B cell (primary cell): ENCODE measurements around the gene EPN2. TPM values are rescaled to one million over a fixed set of nuclear protein-coding genes. Genes with fewer than 3 reads are reported as not detected.

Source experiments
- ATAC-seq: fragments of 200-7000 bp; cut with Tn5 transposase; one replicate; pipeline ENCODE4 v1.10.0; 2021; ENCODE audit warnings: low read depth, mild to moderate bottlenecking, moderate number of reproducible peaks, moderate library complexity
- CTCF ChIA-PET: fragments of 350-600 bp; sonication (Branson Sonifier 250); formaldehyde crosslinking; loops from one replicate; lab custom pipeline; 2021; ENCODE audit warnings: antibody characterized with exemption, inconsistent platforms; lab: Charles Lee
- POLR2A ChIA-PET: fragments of 350-600 bp; sonication (Branson Sonifier 250); formaldehyde crosslinking; loops from one replicate; lab custom pipeline; 2021; ENCODE audit warnings: antibody characterized with exemption; lab: Charles Lee
- DNase-seq: peaks from one replicate; pipeline ENCODE4 v3.0.0; 2013
- H2AFZ ChIP-seq: 2 replicates; pipeline ENCODE4 v1.6.1; 2012; ENCODE audit warnings: mild to moderate bottlenecking, low read depth, low read length; ENCODE audit not compliant: insufficient read depth, poor library complexity, severe bottlenecking
- H3K27ac ChIP-seq, 2 donors: 1 replicate in 1 of 2; 2 replicates in 1 of 2; pipeline ENCODE4 v1.5.1; 2012 to 2013; ENCODE audit warnings: low read length in 2 of 2, mild to moderate bottlenecking in 2 of 2, moderate library complexity in 1 of 2
- H3K27me3 ChIP-seq, 4 experiments: fragments of 200-600 bp in 1 of 4; sonication (generic) in 1 of 4; replicated peaks in 1 of 4; 1 replicate in 2 of 4; 2 replicates in 2 of 4; pipeline versions ENCODE4 v1.6.1 to v1.7.0; 2013 to 2016; ENCODE audit warnings: low read length in 3 of 4, mild to moderate bottlenecking in 2 of 4, mixed read lengths in 1 of 4, moderate library complexity in 1 of 4; ENCODE audit not compliant: insufficient read depth in 4 of 4, control insufficient read depth in 3 of 4; ENCODE audit errors: control extremely low read depth in 1 of 4
- H3K36me3 ChIP-seq, 2 experiments: replicated peaks in 1 of 2; 1 replicate in 1 of 2; 2 replicates in 1 of 2; pipeline versions ENCODE4 v1.6.1 to v1.7.1; 2013; ENCODE audit warnings: low read length in 1 of 2; ENCODE audit not compliant: insufficient read depth in 2 of 2, control insufficient read depth in 1 of 2; ENCODE audit errors: control extremely low read depth in 1 of 2, extremely low read depth in 1 of 2
- H3K4me1 ChIP-seq, 2 donors: fragments of 200-600 bp in 1 of 2; sonication (generic) in 1 of 2; 1 replicate in 1 of 2; 2 replicates in 1 of 2; pipeline versions ENCODE4 v1.5.1 to v1.6.1; 2013 to 2017; ENCODE audit warnings: low read length in 2 of 2; ENCODE audit not compliant: control insufficient read depth in 2 of 2, insufficient read depth in 2 of 2
- H3K4me2 ChIP-seq: replicated peaks from 2 replicates; pipeline ENCODE3; 2012; ENCODE audit warnings: mild to moderate bottlenecking, low read depth, low read length; ENCODE audit not compliant: poor library complexity, severe bottlenecking
- H3K4me3 ChIP-seq, 5 experiments: fragments of 200-600 bp in 1 of 5; sonication (generic) in 1 of 5; 1 replicate in 3 of 5; 2 replicates in 2 of 5; pipeline versions ENCODE4 v1.5.1 to v1.7.0; 2011 to 2016; ENCODE audit warnings: low read length in 4 of 5, mild to moderate bottlenecking in 4 of 5, low read depth in 2 of 5, control low read depth in 1 of 5, moderate library complexity in 1 of 5; ENCODE audit not compliant: insufficient read depth in 1 of 5; ENCODE audit errors: control extremely low read depth in 1 of 5, extremely low read depth in 1 of 5
- H3K79me2 ChIP-seq: fragments of 200-600 bp; sonication (generic); one replicate; pipeline ENCODE4 v1.6.0; 2016; ENCODE audit warnings: low read length; ENCODE audit not compliant: control insufficient read depth, insufficient read depth
- H3K9ac ChIP-seq: fragments of 200-600 bp; sonication (generic); 2 replicates; pipeline ENCODE4 v1.6.1; 2017; ENCODE audit warnings: mild to moderate bottlenecking, low read length, moderate library complexity
- H3K9me3 ChIP-seq, 3 donors: one replicate each; pipeline versions ENCODE4 v1.6.1 to v1.7.1; 2013; ENCODE audit warnings: low read length in 2 of 3; ENCODE audit not compliant: control insufficient read depth in 2 of 3, insufficient read depth in 1 of 3; ENCODE audit errors: control extremely low read depth in 1 of 3
- H4K20me1 ChIP-seq: 2 replicates; pipeline ENCODE4 v1.6.0; 2012; ENCODE audit warnings: mild to moderate bottlenecking, low read length; ENCODE audit not compliant: insufficient read depth, control insufficient read depth, poor library complexity, severe bottlenecking
- H3K27ac Mint-ChIP-seq: one replicate; pipeline ENCODE4 v1.8.0; 2021; ENCODE audit warnings: mixed read lengths
- H3K27me3 Mint-ChIP-seq: one replicate; pipeline ENCODE4 v1.8.0; 2021; ENCODE audit warnings: mixed read lengths
- H3K4me1 Mint-ChIP-seq: one replicate; pipeline ENCODE4 v1.8.0; 2021; ENCODE audit warnings: mixed read lengths
- H3K4me3 Mint-ChIP-seq: one replicate; pipeline ENCODE4 v1.8.0; 2021; ENCODE audit warnings: mixed read lengths
- H3K9me3 Mint-ChIP-seq: one replicate; pipeline ENCODE4 v1.8.0; 2022; ENCODE audit warnings: mixed read lengths; ENCODE audit not compliant: insufficient read depth
- CTCF ChIP-seq: fragments of 200-600 bp; IDR thresholded peaks from one replicate; pipeline ENCODE4 v1.8.0; 2022; ENCODE audit warnings: antibody characterized with exemption, mild to moderate bottlenecking
- EZH2 ChIP-seq: IDR thresholded peaks from 2 replicates; pipeline ENCODE4 v1.6.1; 2012; ENCODE audit warnings: borderline replicate concordance, low read depth, mild to moderate bottlenecking, moderate library complexity, low read length; ENCODE audit not compliant: insufficient read depth, poor library complexity, severe bottlenecking
- WGBS: methylation state at CpG from one replicate; pipeline ENCODE4 v1.1.5; 2013; ENCODE audit warnings: missing lambda C conversion rate; ENCODE audit not compliant: insufficient coverage; 5-methylcytosine and 5-hydroxymethylcytosine counted together
- intact Hi-C: fragments of 100-400 bp; cut with micrococcal nuclease; formaldehyde crosslinking; loops from one replicate; pipeline ENCODE4 v1.10.0; 2022
- polyA plus RNA-seq: library from polyadenylated mRNA; depleted of rRNA; stranded (reverse); fragments of >200 nt; gene quantifications from 2 replicates; pipeline ENCODE4 v1.2.3, GENCODE V29; 2012
- total RNA-seq, 2 donors: library from RNA; stranded (reverse); fragments of 120-200 nt in 1 of 2; gene quantifications; 1 replicate in 1 of 2; 2 replicates in 1 of 2; pipeline versions ENCODE4 v1.2.3 to v1.2.4, GENCODE V29; 2013 to 2022

Gene EPN2
- total and polyA plus RNA-seq, 2 donors (not counting 1 experiment from before 2014, with no cell fraction given) = 15.7 to 35.6 TPM

GRCh38 chr17:19321481-19322128, 84.4 kb downstream of the EPN2 start:
- no peaks in the 10 kb centered on the region for H4K20me1 ChIP-seq
- H3K9me3 ChIP-seq = peaks cover 4 to 10% (median 5%) of the 10 kb centered on the region in 3 donors
- no peak overlapping the region for H3K9ac ChIP-seq
- Mint-ChIP-seq H3K4me1 (peaks cover 7% of the 10 kb centered on the region), H3K9me3 (peaks cover 3% of the 10 kb centered on the region), H3K27ac (no peak overlapping the region), H3K4me3 (no peak overlapping the region), H3K27me3 (peaks cover 10% of the 10 kb centered on the region)
- intact Hi-C loops = no loop called here
- ChIA-PET CTCF (interaction anchor here (0.8 to 3.8 kb wide), 5 partner anchors 11 to 126 kb away, joined by 3 to 16 read pairs (median 3); no protein-coding TSS in a partner anchor), POLR2A (no interaction called here)
- DNase-seq (no peak), ATAC-seq (no peak)
- H3K4me1 ChIP-seq = peaks cover 0 to 4% of the 10 kb centered on the region in 2 donors
- H3K36me3 ChIP-seq = peaks cover 0 to 3% of the 10 kb centered on the region in 2 experiments
- H2AFZ ChIP-seq = no peak overlapping the region
- 90% methylated on average over 9 of the region's 9 CpGs for WGBS
- H3K27ac ChIP-seq = no peak overlapping the region
- H3K4me3 ChIP-seq = no peak overlapping the region
- TF ChIP-seq EZH2 = no peak
- no peak for TF ChIP-seq CTCF
- H3K27me3 ChIP-seq = peaks cover 0 to 14% (median 0%) of the 10 kb centered on the region in 4 experiments
- H3K4me2 ChIP-seq = no peak overlapping the region
- H3K79me2 ChIP-seq = no peaks in the 10 kb centered on the region

- peaks cover 0 to 14% (median 0%) of the 10 kb centered on the region in 4 experiments for H3K27me3 ChIP-seq
- no peak overlapping the region for H3K9ac ChIP-seq
- POLR2A ChIA-PET = no interaction called here
- peaks cover 3% of the 10 kb centered on the region for H3K9me3 Mint-ChIP-seq
- H3K4me3 ChIP-seq = no peak overlapping the region
- H3K4me1 ChIP-seq = peaks cover 0 to 3% of the 10 kb centered on the region in 2 donors
- intact Hi-C loops = no loop called here
- H3K79me2 ChIP-seq = no peaks in the 10 kb centered on the region
- peaks cover 0 to 3% of the 10 kb centered on the region in 2 experiments for H3K36me3 ChIP-seq
- H2AFZ ChIP-seq = no peak overlapping the region
- H3K4me1 Mint-ChIP-seq = peaks cover 5% of the 10 kb centered on the region
- H4K20me1 ChIP-seq = no peaks in the 10 kb centered on the region
- peaks cover 10% of the 10 kb centered on the region for H3K27me3 Mint-ChIP-seq
- no peak overlapping the region for H3K27ac Mint-ChIP-seq
- H3K4me2 ChIP-seq = no peak overlapping the region
- ATAC-seq = no peak
- H3K27ac ChIP-seq = no peak overlapping the region
- DNase-seq = no peak
- CTCF ChIA-PET = interaction anchor here (0.7 to 3.8 kb wide), 7 partner anchors 11 to 22 kb away, joined by 3 to 16 read pairs (median 3); no protein-coding TSS in a partner anchor
- peaks cover 4 to 10% (median 5%) of the 10 kb centered on the region in 3 donors for H3K9me3 ChIP-seq
- H3K4me3 Mint-ChIP-seq = no peak overlapping the region
- no peak for TF ChIP-seq EZH2
- WGBS = 77% methylated on average over 3 of the region's 5 CpGs
These were observed 85.0 kb downstream of the EPN2 start for GRCh38 chr17:19322129-19322505.
